ENCODE data around the gene HSPA1A.
A peak's percentile ranks its signal among the peaks of the same experiment; 100 is the strongest.
"Not testable (repeated sequence)": the region's sequence is repeated elsewhere in the genome, so short reads cannot be mapped to it uniquely, and the experiment has no call there.

Gene HSPA1A

DNA sequence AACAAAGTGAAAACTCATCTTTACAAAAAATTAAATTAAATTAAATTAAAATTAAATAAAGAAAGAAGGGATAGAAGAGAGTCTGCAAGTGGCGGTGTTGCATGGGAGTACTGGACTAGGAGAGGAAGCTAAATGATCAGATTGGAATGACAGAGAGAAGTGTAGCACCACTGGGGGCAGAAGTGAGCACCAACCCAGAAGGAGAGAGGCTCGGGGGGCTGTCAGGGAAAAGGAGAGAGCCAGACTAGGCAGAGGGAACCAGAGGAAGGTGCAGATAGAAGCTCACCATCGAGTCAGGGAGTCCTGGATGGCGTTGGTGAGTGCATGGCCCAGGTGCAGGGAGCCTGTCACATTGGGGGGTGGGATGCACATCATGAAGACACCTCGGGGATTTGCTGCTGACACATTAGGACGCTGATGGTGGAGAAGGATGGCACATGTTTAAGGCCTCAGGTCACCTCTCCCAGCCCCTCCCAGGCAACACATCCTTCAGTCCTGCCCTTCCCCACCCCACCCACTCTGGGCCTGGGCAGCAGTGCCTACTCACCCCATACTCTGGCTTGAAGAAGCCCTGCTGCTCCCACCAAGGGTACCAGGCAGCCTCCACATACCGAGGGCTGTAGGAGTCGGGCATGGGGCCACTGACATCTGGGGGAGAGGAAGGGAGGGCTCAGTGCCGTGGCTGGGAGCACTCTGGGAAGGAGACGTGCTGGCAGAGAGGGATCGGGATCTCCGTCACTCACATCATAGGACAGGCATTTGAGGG lies 23.8 kb upstream of the HSPA1A start:
- ChIA-PET POLR2A (interaction anchor here (1.2 kb wide), 1 partner anchor 15 kb away, joined by 3 read pairs; the partner anchor contains the start of gene LSM2), CTCF (interaction anchor here (0.6 to 1.9 kb wide), 20 partner anchors 10 to 107 kb away, joined by 3 to 12 read pairs (median 4); partner anchors contain the start of genes DDAH2, LSM2, MSH5 and VWA7)
- DNase-seq (ENCODE audit: extremely low spot score), result peak; percentile 53
- TF ChIP-seq, protein P1, sequence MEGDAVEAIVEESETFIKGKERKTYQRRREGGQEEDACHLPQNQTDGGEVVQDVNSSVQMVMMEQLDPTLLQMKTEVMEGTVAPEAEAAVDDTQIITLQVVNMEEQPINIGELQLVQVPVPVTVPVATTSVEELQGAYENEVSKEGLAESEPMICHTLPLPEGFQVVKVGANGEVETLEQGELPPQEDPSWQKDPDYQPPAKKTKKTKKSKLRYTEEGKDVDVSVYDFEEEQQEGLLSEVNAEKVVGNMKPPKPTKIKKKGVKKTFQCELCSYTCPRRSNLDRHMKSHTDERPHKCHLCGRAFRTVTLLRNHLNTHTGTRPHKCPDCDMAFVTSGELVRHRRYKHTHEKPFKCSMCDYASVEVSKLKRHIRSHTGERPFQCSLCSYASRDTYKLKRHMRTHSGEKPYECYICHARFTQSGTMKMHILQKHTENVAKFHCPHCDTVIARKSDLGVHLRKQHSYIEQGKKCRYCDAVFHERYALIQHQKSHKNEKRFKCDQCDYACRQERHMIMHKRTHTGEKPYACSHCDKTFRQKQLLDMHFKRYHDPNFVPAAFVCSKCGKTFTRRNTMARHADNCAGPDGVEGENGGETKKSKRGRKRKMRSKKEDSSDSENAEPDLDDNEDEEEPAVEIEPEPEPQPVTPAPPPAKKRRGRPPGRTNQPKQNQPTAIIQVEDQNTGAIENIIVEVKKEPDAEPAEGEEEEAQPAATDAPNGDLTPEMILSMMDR (IDR thresholded peaks at IDR 0.05; ENCODE audit: control extremely low read depth, extremely low read depth, low read depth, missing control alignments), result peak; percentile 60

DNA sequence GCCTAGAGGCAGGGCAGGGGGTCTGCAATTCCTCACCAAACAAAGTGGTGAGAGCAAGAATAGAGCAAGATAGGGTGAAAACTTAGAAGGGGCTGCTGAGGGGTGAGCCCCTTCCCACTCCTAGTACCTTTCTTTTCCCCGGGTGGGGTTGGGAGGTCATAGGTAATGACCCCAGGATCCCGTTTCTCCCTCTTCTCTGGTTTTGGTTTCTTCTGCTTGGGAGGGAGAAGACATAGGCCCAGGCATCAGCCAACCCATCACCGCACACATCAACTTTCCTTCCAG lies 23.3 kb upstream of the HSPA1A start:
- POLR2A ChIA-PET, result interaction anchor here (1.2 kb wide), 1 partner anchor 15 kb away, joined by 3 read pairs; the partner anchor contains the start of gene LSM2

DNA sequence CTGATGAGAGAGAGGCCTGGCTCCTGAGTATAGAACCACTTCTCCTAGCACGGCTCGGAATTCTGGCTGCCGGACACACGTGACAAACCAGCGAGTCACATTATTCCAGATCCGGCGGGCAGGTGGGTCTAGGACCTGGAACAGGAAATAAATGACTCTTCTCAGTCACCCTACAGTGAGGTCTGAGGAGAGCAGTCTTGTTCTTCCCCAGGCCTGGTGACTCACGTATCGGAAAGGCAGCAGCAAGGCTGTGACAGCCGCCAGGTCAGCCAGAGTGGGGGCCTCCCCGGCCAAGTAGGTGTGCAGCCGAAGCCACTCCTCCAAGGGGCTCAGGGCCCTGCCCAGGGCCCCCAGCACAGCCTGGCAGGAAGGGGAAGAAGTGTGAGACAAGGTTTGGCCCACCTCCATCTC lies 22.6 kb upstream of the HSPA1A start:
- CTCF ChIA-PET, result interaction anchor here (0.7 to 1.9 kb wide), 3 partner anchors 14 to 63 kb away, joined by 3 to 10 read pairs (median 4); partner anchors contain the start of genes DDAH2, LSM2 and MSH5
- TF ChIP-seq, protein P1 (IDR thresholded peaks at IDR 0.05; ENCODE audit: control extremely low read depth, extremely low read depth, low read depth, missing control alignments), result no peak
- DNase-seq (ENCODE audit: extremely low spot score), result peak; percentile 20
- POLR2A ChIA-PET, result no interaction called here

More for the DNA sequence above, 23.3 kb upstream of the HSPA1A start:
- TF ChIP-seq, protein P1 (IDR thresholded peaks at IDR 0.05; ENCODE audit: control extremely low read depth, extremely low read depth, low read depth, missing control alignments), result no peak
- CTCF ChIA-PET, result interaction anchor here (0.7 to 1.9 kb wide), 7 partner anchors 15 to 108 kb away, joined by 3 to 10 read pairs (median 4); partner anchors contain the start of genes LSM2 and MSH5
- DNase-seq (ENCODE audit: extremely low spot score), result no peak

DNA sequence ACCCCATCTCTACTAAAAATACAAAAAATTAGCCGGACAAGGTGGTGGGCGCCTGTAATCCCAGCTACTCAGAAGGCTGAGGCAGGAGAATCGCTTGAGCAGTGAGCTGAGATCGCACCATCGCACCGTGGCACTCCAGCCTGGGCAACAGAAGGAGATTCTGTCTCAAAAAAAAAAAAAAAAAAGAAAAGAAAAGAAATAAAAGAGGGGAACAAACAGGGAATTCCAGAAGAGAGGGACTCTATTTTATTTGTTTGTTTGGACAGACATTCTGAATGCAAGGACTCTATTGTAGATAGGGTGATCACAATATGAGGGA lies 21.5 kb upstream of the HSPA1A start:
- CTCF ChIA-PET, result interaction anchor here (1.2 to 2.7 kb wide), 3 partner anchors 9 to 64 kb away, joined by 4 to 13 read pairs (median 4); partner anchors contain the start of gene DDAH2
- POLR2A ChIA-PET, result interaction anchor here (1.4 kb wide), 1 partner anchor 34 kb away, joined by 4 read pairs; the partner anchor contains the start of gene HSPA1B
- not testable (repeated sequence) for DNase-seq (ENCODE audit: extremely low spot score)

DNA sequence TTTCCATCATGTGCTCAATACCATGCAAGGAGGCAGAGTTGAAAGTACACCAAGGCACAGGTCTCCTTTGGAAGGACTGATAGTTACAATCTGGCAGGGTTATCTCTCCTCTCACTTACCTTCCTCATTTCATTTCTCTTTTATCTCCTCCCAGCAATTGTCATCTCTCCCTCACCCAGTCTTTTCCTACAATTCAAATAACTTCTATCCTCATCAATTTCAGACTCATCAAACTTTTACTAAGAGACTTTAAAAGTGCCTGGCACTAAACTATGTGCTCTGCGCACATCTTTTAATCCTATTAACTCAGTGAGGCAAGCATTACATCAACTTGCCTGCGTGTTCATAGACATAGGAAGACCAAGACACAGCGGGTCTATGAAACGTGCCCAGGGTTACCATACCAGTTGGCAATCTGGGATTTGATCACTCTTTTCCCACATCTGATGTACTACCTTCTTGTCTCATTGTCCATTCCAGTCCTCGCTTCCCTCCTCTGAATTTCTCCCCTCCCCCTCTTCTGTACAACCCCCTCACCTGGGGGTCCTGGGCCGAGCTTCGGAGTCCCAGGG lies 21.0 kb upstream of the HSPA1A start:
- TF ChIP-seq, protein P1 (IDR thresholded peaks at IDR 0.05; ENCODE audit: control extremely low read depth, extremely low read depth, low read depth, missing control alignments), result no peak
- ChIA-PET CTCF (interaction anchor here (0.6 to 2.7 kb wide), 7 partner anchors 8 to 253 kb away, joined by 3 to 37 read pairs (median 3); partner anchors contain the start of genes DDX39B and LSM2), POLR2A (interaction anchor here (0.9 to 1.4 kb wide), 2 partner anchors 12 to 33 kb away, joined by 3 to 4 read pairs; partner anchors contain the start of genes HSPA1B and LSM2)
- DNase-seq (ENCODE audit: extremely low spot score), result peak; percentile 27

DNA sequence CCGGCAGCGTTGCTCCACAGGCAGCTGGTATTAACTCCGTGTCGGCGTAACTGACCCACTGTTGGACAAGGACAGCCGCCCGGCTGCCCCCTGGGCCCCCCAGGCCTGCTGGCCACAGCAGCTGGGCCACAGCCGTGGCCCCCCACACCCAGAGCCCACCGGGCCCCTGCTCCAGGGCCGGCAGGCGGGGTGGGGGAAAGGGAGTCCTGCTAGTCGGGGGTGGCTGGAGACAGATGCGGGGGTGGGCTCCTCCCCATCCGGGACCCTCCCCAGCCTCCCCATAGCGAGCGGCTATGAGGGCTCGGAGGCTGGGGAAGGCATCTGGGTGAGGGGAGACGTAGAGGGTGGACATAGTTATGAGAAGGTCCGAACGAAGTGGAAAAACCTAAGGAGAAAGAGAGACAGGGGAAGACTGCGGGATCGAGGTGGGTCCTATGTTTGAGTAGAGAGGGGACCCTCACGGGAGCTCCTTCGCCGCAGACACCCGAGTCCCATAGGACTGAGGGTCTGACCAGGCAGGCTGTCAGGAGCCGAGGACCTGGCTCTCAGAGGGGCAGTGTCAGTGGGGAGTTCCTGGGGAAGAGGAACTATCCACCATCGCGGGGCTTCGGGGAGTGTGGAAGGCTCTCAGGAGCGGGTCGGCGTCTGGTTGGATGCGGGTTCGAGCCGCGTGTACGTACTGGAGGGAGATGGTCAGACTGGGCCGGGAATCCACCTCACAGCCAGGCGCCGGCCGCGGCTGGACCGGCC lies 20.3 kb upstream of the HSPA1A start:
- ChIA-PET POLR2A (interaction anchor here (0.7 to 1.9 kb wide), 5 partner anchors 11 to 32 kb away, joined by 3 to 14 read pairs (median 4); partner anchors contain the start of genes HSPA1B and LSM2), CTCF (interaction anchor here (0.6 to 2.7 kb wide), 16 partner anchors 9 to 254 kb away, joined by 3 to 37 read pairs (median 4); partner anchors contain the start of genes DDX39B and LSM2)
- peak; percentile 57 for DNase-seq (ENCODE audit: extremely low spot score)
- TF ChIP-seq, protein P1 (IDR thresholded peaks at IDR 0.05; ENCODE audit: control extremely low read depth, extremely low read depth, low read depth, missing control alignments), result no peak
